GM19328 (cell line): ENCODE measurements around the gene KRTAP10-9.
"Not testable (repeated sequence)": the region's sequence is repeated elsewhere in the genome, so short reads cannot be mapped to it uniquely, and the experiment has no call there.

Experiments used
- ATAC-seq: cut with Tn5 transposase; IDR thresholded peaks from one replicate; pipeline ENCODE4 v1.9.1; 2021; ENCODE audit warnings: mild to moderate bottlenecking, moderate library complexity; ENCODE audit not compliant: unreplicated experiment

The KRTAP10-9 gene

GRCh38 chr21:44613386-44614155 lies 13.3 kb upstream of the KRTAP10-9 start:
- no peak for ATAC-seq

DNA sequence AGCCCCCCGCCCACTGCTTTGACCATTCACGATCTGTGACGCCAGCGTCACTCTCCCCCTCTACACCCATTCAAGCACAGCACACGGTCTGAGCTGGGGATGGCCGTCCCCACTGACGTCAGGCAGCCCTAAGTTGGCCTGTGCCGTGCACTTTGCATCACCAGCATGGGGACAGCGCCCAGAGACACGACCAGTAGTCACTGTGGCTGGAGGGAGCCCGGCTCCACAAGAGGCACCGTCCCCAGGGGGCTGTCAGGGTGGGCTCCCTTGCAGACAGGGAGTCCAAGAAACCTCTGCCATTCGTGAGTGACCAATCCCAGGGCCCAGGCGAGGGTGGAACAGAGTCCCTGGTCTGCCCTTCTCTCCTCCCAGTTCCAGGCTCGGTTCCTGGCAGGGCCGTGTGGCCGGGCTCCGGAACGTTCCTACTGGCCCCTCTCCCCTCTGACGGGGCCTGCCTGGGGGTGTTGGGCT lies 12.7 kb upstream of the KRTAP10-9 start:
- ATAC-seq = no peak

DNA sequence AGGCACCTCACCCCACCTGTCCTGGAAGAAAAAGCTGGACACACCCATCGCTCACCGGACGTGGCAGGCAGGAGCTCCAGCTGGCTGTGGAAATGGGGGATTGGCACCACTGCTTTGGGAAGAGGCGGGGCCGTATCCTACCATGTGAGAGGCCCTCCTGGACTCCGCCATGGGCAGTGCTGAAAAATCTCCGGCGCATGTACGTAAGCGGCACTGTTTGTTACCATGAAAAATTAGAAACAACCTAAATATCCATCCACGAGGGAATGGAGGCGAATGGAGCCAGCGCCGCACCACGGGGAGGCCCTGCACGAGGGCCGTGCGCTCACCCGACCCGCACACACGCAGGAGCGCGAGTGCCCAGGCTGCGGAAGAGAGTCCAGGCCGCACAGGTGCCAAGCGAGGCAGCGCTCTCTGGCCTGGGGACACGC lies 11.9 kb upstream of the KRTAP10-9 start:
- ATAC-seq = no peak

GRCh38 chr21:44615466-44615865 lies 11.4 kb upstream of the KRTAP10-9 start:
- no peak for ATAC-seq

DNA sequence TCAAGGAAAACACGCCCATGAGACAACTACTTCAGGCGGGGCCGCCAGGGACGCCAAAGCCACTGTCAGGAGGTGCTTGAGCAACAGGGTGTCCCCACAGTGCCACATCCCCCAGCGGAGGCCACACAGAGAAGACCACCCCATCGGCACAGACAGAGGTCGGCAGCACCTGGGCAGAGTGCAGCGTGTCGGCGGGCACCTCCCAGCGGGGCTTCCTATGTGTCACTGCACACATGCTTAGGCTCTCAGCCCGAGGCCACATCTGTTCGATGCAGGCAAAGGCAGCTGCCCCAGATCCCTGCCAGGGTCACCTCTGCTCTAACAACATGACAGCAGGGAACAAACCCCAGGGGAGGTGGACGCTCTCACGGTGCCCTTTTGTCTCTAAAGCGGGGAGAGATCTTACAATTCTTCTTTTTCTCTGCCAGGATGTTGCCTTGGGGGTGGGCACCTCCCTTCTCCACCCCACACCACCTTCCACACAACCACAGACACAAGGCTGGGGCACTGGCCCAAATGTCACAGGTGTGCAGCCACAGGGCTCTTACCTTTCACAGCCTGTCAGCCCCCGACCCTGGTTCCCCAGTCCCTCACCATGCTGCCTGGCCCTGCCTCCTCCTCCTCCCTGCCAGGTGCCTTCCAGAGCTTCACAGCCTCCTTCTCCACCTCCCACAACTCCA lies 10.8 kb upstream of the KRTAP10-9 start:
- ATAC-seq = no peak

GRCh38 chr21:44616591-44616926 lies 10.3 kb upstream of the KRTAP10-9 start:
- no peak for ATAC-seq

DNA sequence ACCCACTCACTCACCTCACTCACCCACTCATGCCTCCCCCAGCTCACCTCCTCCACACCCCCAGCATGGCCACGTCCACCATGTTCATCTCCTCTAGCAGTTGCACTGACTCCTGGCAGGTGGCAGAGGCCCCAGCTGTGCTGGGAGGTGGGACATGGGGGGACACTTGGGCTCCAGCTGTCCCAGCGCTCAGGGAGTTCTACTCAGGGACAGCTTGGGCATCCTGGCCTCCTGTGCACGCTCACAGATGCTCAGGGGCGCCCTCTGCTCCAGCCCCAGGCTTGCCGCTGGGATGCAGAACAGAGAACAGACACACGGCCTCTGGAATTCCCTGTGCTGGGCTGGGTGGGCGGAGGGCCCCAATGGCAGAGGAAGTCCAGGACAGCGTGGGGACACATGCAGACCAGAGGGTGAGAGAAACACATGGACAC lies 9.8 kb upstream of the KRTAP10-9 start:
- no peak for ATAC-seq

DNA sequence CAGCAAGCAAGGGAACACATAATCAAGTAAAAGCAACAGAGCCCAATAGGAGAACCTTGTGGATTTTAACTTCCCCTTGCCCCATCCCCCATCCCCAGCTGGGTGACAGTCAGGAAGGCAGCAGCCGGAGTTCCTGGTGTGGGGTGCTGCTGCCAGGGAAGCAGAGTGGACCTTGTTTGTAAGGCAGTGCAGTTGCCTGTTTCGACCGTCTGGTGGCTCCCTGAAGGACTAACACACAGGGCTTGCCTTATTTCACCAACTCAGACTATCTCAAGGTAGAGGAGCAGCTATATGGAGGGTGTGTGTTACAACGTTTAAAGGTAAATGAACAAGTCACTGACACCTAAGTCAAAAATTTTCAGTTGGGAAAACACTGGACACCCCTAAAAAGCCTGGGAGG lies 8.4 kb upstream of the KRTAP10-9 start:
- ATAC-seq = no peak

- no peak for ATAC-seq
Measured at GRCh38 chr21:44618909-44619308, 8.0 kb upstream of the KRTAP10-9 start.

- ATAC-seq = no peak
Measured at GRCh38 chr21:44619886-44620285, 7.0 kb upstream of the KRTAP10-9 start.

- no peak for ATAC-seq
Measured at GRCh38 chr21:44623575-44623974, 3.3 kb upstream of the KRTAP10-9 start.

- ATAC-seq = no peak
Measured at GRCh38 chr21:44625756-44626155, 1.1 kb upstream of the KRTAP10-9 start.

DNA sequence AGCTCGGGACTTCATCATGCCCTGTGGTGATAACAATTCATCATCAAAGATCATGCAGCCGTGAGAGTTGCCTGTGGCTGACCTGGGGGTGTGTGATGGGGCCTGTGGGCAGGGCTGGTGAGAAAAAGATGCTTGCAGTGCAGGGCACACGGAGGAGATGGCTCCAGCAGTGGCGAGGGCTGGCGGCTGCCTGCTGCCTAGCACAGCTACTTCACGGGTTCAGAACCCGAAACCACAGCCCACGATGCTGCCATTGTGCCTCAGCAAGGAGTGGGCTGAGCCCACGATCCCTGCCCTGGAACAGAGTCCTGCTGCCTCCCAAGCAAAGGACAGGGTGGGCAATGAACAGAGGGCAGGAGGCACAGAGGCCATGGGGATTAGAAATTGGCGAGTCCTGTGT lies 631 bp upstream of the KRTAP10-9 start:
- no peak for ATAC-seq

- not testable (repeated sequence) for ATAC-seq
Measured at GRCh38 chr21:44627181-44627822, 409 bp downstream of the KRTAP10-9 start.

DNA sequence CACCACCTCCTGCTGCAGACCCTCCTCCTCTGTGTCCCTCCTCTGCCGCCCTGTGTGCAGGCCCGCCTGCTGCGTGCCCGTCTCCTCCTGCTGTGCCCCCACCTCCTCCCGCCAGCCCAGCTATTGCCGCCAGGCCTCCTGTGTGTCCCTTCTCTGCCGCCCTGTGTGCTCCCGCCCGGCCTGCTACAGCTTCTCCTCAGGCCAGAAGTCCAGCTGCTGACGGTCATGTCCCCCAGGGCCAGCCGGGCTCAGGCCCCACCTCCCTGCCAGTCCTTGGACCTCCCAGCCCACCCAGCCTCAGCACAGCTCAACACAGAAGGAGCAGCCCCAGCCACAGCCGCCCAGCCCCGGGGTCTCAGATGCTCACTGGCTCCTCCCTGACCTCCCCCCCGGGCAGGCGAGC lies 939 bp downstream of the KRTAP10-9 start:
- not testable (repeated sequence) for ATAC-seq

DNA sequence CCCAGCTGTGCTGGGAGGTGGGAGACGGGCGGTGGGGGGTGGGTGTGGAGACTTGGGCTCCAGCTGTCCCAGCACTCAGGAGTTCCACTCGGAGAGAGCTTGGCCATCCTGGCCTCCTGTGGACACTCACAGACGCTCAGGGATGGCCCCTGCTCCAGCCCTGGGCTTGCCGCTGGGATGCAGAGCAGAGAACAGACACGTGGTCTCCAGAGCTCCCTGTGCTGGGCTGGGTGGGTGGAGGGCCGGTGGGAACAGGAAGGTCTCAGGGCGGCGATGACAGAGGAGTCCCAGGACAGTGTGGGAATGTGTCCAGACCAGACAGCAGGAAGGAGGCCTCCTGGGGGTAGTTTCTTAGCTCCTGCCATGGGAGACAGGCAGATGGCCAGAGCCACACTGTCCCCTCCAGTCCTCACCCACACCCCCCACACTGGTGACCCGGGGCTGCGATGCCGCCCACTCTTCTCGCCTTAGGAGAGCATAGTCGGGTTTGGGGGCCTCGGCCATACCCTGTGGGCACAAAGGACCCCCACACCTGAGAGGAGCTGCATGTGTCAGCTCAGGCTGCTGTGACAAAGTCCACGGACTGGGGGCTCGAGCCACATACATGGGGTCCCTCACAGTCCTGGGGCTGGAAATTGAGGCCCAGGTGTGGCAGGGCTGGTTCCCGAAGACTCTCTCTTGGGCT lies 2.0 kb downstream of the KRTAP10-9 start:
- ATAC-seq = no peak

DNA sequence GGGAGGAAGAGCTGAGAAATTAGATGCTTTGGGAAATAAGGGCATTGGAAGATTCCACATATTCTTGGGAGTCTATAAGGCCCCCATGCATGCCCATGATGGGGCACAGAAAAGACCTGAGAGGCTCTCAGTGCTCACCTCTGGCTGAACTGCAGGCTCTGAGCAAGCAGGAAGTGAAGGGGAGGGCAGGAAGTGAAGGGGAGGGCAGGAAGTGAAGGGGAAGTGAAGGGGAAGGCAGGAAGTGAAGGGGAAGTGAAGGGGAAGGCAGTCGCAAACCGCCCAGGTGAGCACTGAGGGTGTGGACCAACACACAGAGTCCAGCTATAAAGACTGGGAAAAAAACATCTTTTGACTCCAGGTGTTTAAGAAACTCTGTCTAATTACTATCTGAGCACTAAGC lies 3.5 kb downstream of the KRTAP10-9 start:
- ATAC-seq = no peak

- ATAC-seq = no peak
Measured at GRCh38 chr21:44632067-44632466, 5.2 kb downstream of the KRTAP10-9 start.

DNA sequence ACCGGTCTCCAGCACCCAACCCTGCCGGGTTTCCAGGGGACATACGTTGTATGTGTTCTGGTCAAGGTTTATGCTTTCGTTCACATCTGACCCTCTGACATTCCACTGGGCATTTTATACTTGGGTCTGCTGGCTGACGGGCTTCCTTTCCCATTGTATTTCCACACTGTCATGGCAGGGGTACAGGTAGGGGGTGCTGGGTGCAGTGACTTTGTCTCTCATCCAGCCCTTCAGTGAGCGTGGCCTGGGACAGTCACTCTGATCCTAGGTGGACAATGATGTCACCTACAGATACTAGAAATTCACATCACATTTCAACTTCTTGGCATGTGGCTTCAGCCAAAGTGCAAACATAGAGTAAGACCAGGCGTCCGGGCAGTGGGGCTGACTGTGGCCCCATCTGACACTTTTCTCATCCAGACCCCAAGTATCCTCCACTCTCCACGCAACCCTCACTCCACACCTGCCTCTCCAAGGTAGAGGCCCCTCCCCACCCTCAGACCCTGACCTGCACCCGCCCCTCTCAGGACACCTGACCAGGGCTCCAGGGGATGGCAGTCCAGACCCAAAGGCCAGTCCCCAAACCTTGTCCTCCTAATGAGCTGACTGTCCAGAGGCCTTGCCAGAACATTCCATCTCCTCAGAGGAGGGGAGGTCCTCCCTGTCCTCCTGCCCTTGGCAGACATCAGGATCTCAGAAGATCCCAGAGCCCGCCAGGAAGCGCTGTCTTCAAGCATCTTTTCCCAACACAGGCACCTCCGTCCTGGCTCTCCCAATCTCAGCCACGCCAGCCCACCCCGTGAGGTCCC lies 9.5 kb downstream of the KRTAP10-9 start:
- no peak for ATAC-seq

- ATAC-seq = no peak
Measured at GRCh38 chr21:44637018-44637850, 10.3 kb downstream of the KRTAP10-9 start, which contains the start of gene KRTAP10-10. Gene KRTAP10-10 (plus strand): TSS chr21:44637356. CDS start chr21:44637418, 62 bp downstream.
